CD4-positive, alpha-beta T cell treated with Interleukin-15 for 1 hour (primary cell): Measurements from ENCODE around the gene IGSF23.
"Not testable (repeated sequence)": the region's sequence is repeated elsewhere in the genome, so short reads cannot be mapped to it uniquely, and the experiment has no call there.

Experiments
- DNase-seq: peaks from one replicate; pipeline ENCODE4 v3.0.0-alpha.2; 2020

IGSF23 gene

GRCh38 chr19:44668985-44669764 is 55.8 kb downstream of the IGSF23 start:
- DNase-seq: no peak

- DNase-seq: not testable (repeated sequence)
Observed at GRCh38 chr19:44670027-44670426, 56.7 kb downstream of the IGSF23 start.

GRCh38 chr19:44671400-44671799 is 58.0 kb downstream of the IGSF23 start, which contains the start of gene CEACAM19:
Gene CEACAM19, plus strand, starts transcription at chr19:44671482. Its CDS starts 450 bp downstream, at chr19:44671932.
- no peak for DNase-seq

GRCh38 chr19:44672226-44672625 is 58.9 kb downstream of the IGSF23 start:
- DNase-seq: no peak

GRCh38 chr19:44673510-44673909 is 60.1 kb downstream of the IGSF23 start:
- no peak for DNase-seq

GRCh38 chr19:44675521-44675920 is 62.2 kb downstream of the IGSF23 start:
- DNase-seq: no peak

GRCh38 chr19:44677019-44677811 is 63.9 kb downstream of the IGSF23 start:
- DNase-seq: no peak

GRCh38 chr19:44680536-44680935 is 67.2 kb downstream of the IGSF23 start:
- DNase-seq: no peak

- no peak for DNase-seq
Observed at GRCh38 chr19:44681992-44682790, 68.8 kb downstream of the IGSF23 start.

- no peak for DNase-seq
Observed at GRCh38 chr19:44682807-44683206, 69.4 kb downstream of the IGSF23 start.

- no peak for DNase-seq
Observed at GRCh38 chr19:44683434-44684210, 70.3 kb downstream of the IGSF23 start.

GRCh38 chr19:44684396-44684795 is 71.0 kb downstream of the IGSF23 start:
- not testable (repeated sequence) for DNase-seq

GRCh38 chr19:44684892-44685863 is 71.8 kb downstream of the IGSF23 start:
- peak; percentile 36 for DNase-seq

GRCh38 chr19:44685877-44686276 is 72.5 kb downstream of the IGSF23 start:
- peak; percentile 41 for DNase-seq
